CD14-positive monocyte (primary cell): ENCODE measurements around the gene KCNB1. TPM values are rescaled to one million over a fixed set of nuclear protein-coding genes. Genes with fewer than 3 reads are reported as not detected.

Experiments used
- DNase-seq, 3 donors: peaks; one replicate each; pipeline ENCODE4 v3.0.0-alpha.2; 2011 to 2022
- H2AFZ ChIP-seq: 2 replicates; pipeline ENCODE4 v1.6.0; 2012; ENCODE audit warnings: mild to moderate bottlenecking, low read depth, low read length, inconsistent platforms; ENCODE audit not compliant: insufficient read depth, poor library complexity, severe bottlenecking
- H3K27ac ChIP-seq, 2 donors: 1 replicate in 1 of 2; 2 replicates in 1 of 2; pipeline ENCODE4 v1.5.1; 2012 to 2013; ENCODE audit warnings: low read length in 2 of 2, control low read depth in 1 of 2, inconsistent platforms in 1 of 2, low read depth in 1 of 2, mild to moderate bottlenecking in 1 of 2
- H3K27me3 ChIP-seq, 2 donors: one replicate each; pipeline versions ENCODE4 v1.6.0 to v1.6.1; 2011 to 2013; ENCODE audit warnings: low read length in 2 of 2; ENCODE audit not compliant: control insufficient read depth in 2 of 2, insufficient read depth in 2 of 2
- H3K36me3 ChIP-seq, 2 donors: replicated peaks in 1 of 2; 1 replicate in 1 of 2; 2 replicates in 1 of 2; pipeline versions ENCODE4 v1.5.1 to v1.6.1; 2012 to 2013; ENCODE audit warnings: low read length in 2 of 2, control low read depth in 1 of 2, inconsistent platforms in 1 of 2, mild to moderate bottlenecking in 1 of 2; ENCODE audit not compliant: insufficient read depth in 2 of 2, control insufficient read depth in 1 of 2
- H3K4me1 ChIP-seq, 2 donors: 1 replicate in 1 of 2; 2 replicates in 1 of 2; pipeline versions ENCODE4 v1.5.1 to v1.6.1; 2012 to 2013; ENCODE audit warnings: low read length in 2 of 2, control low read depth in 1 of 2, inconsistent platforms in 1 of 2, mild to moderate bottlenecking in 1 of 2, moderate library complexity in 1 of 2; ENCODE audit not compliant: insufficient read depth in 2 of 2, control insufficient read depth in 1 of 2
- H3K4me2 ChIP-seq: replicated peaks from 2 replicates; pipeline ENCODE3; 2012; ENCODE audit warnings: low read length, moderate library complexity, mild to moderate bottlenecking; ENCODE audit not compliant: poor library complexity, severe bottlenecking; ENCODE audit errors: extremely low read depth
- H3K4me3 ChIP-seq, 3 experiments: fragments of 200-600 bp in 1 of 3; sonication (generic) in 1 of 3; replicated peaks in 1 of 3; 1 replicate in 2 of 3; 2 replicates in 1 of 3; pipeline ENCODE4 v1.5.1; 2011 to 2013; ENCODE audit warnings: low read length in 3 of 3, mild to moderate bottlenecking in 3 of 3, control low read depth in 2 of 3, low read depth in 2 of 3, inconsistent platforms in 1 of 3, moderate library complexity in 1 of 3
- H3K79me2 ChIP-seq: 2 replicates; pipeline ENCODE4 v1.6.0; 2012; ENCODE audit warnings: mild to moderate bottlenecking, control low read depth, inconsistent platforms, low read length, moderate library complexity; ENCODE audit not compliant: insufficient read depth
- H3K9ac ChIP-seq: 2 replicates; pipeline ENCODE4 v1.6.0; 2017; ENCODE audit warnings: low read length, mild to moderate bottlenecking; ENCODE audit not compliant: insufficient read depth, poor library complexity, severe bottlenecking
- H3K9me3 ChIP-seq, 2 donors: replicated peaks in 1 of 2; 1 replicate in 1 of 2; 2 replicates in 1 of 2; pipeline versions ENCODE4 v1.5.1 to v1.6.1; 2012 to 2013; ENCODE audit warnings: low read length in 2 of 2, control low read depth in 1 of 2; ENCODE audit not compliant: control insufficient read depth in 1 of 2, insufficient read depth in 1 of 2
- H4K20me1 ChIP-seq: 2 replicates; pipeline ENCODE4 v1.6.0; 2012; ENCODE audit warnings: mild to moderate bottlenecking, low read length, control low read depth, moderate library complexity; ENCODE audit not compliant: insufficient read depth
- H3K27ac Mint-ChIP-seq, 7 donors: one replicate each; pipeline ENCODE4 v1.8.0; 2020; ENCODE audit warnings: mild to moderate bottlenecking in 7 of 7, mixed read lengths in 7 of 7, moderate library complexity in 6 of 7, inconsistent platforms in 2 of 7
- H3K27me3 Mint-ChIP-seq, 3 donors: one replicate each; pipeline ENCODE4 v1.8.0; 2021 to 2022; ENCODE audit warnings: low read depth in 3 of 3, mild to moderate bottlenecking in 3 of 3, mixed read lengths in 3 of 3, moderate library complexity in 3 of 3, inconsistent platforms in 1 of 3
- H3K36me3 Mint-ChIP-seq, 2 donors: one replicate each; pipeline ENCODE4 v1.8.0; 2020; ENCODE audit warnings: mixed read lengths in 2 of 2, inconsistent platforms in 1 of 2, mild to moderate bottlenecking in 1 of 2
- H3K4me1 Mint-ChIP-seq: one replicate; pipeline ENCODE4 v1.8.0; 2020; ENCODE audit warnings: mild to moderate bottlenecking, mixed read lengths
- H3K4me3 Mint-ChIP-seq, 2 donors: one replicate each; pipeline ENCODE4 v1.8.0; 2020; ENCODE audit warnings: mild to moderate bottlenecking in 2 of 2, mixed read lengths in 2 of 2, moderate library complexity in 1 of 2
- H3K9me3 Mint-ChIP-seq, 7 donors: one replicate each; pipeline ENCODE4 v1.8.0; 2020 to 2022; ENCODE audit warnings: mixed read lengths in 7 of 7, mild to moderate bottlenecking in 6 of 7, moderate library complexity in 6 of 7, inconsistent platforms in 2 of 7
- WGBS: methylation state at CpG from one replicate; pipeline ENCODE4 v1.1.5; 2013; ENCODE audit warnings: missing lambda C conversion rate; ENCODE audit not compliant: insufficient coverage; 5-methylcytosine and 5-hydroxymethylcytosine counted together
- intact Hi-C, 2 donors: fragments of 100-400 bp; cut with micrococcal nuclease; formaldehyde crosslinking; loops; one replicate each; pipeline versions ENCODE4 v1.15.0 to v1.15.1; 2023
- polyA plus RNA-seq, 3 donors: library from polyadenylated mRNA; depleted of rRNA in 1 of 3; unstranded in 2 of 3; stranded (reverse) in 1 of 3; fragments of 300-500 nt in 2 of 3; fragments of >200 nt in 1 of 3; fragmentation: Illumina TruSeq in 2 of 3; gene quantifications; 1 replicate in 2 of 3; 2 replicates in 1 of 3; pipeline ENCODE4 v1.2.3, GENCODE V29; 2012 to 2021
- TF ChIP-seq, protein P1 (sequence below): fragments of 200-600 bp; IDR thresholded peaks from one replicate; pipeline ENCODE4 v1.8.0; 2022; ENCODE audit warnings: antibody characterized with exemption, mild to moderate bottlenecking

Gene KCNB1
- polyA plus RNA-seq, 3 donors, result not detected

DNA sequence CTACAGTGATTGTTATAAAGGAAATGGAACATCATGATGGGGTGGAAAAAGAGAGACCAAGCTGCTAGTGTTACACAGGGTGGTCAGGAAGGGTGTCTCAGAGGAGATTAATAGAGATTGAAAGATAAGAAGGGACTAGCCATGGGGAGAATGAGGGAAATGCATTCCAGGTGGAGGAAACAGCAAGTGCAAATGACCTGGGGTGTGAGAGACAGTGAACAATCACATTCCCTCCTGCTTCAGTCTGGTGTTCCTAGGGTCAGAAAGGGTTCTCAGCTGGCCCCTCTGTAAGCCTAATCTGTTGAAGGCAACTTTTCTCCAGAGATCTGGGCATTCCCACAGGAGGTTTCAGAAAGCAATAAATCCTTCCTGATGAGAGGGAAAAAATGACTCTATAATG is 3.6 kb upstream of the KCNB1 start:
- H3K36me3 Mint-ChIP-seq, result peaks cover 2 to 3% of the 10 kb centered on the region in 2 donors
- H3K4me3 Mint-ChIP-seq, result peak overlapping the region in 1 of 2 donors; percentile 88
- DNase-seq, result no peak
- Histone ChIP-seq H3K27ac (no peak overlapping the region), H3K4me3 (no peak overlapping the region), H2AFZ (no peak overlapping the region), H3K36me3 (no peaks in the 10 kb centered on the region), H4K20me1 (no peaks in the 10 kb centered on the region), H3K9ac (no peak overlapping the region), H3K79me2 (no peaks in the 10 kb centered on the region), H3K4me2 (no peak overlapping the region), H3K4me1 (no peaks in the 10 kb centered on the region), H3K9me3 (no peaks in the 10 kb centered on the region), H3K27me3 (peaks cover 59 to 62% of the 10 kb centered on the region in 2 donors)
- intact Hi-C loops, result no loop called here
- peaks cover 4% of the 10 kb centered on the region for H3K4me1 Mint-ChIP-seq
- H3K27ac Mint-ChIP-seq, result no peak overlapping the region
- peaks cover 0 to 16% (median 4%) of the 10 kb centered on the region in 7 donors for H3K9me3 Mint-ChIP-seq
- TF ChIP-seq, protein P1, sequence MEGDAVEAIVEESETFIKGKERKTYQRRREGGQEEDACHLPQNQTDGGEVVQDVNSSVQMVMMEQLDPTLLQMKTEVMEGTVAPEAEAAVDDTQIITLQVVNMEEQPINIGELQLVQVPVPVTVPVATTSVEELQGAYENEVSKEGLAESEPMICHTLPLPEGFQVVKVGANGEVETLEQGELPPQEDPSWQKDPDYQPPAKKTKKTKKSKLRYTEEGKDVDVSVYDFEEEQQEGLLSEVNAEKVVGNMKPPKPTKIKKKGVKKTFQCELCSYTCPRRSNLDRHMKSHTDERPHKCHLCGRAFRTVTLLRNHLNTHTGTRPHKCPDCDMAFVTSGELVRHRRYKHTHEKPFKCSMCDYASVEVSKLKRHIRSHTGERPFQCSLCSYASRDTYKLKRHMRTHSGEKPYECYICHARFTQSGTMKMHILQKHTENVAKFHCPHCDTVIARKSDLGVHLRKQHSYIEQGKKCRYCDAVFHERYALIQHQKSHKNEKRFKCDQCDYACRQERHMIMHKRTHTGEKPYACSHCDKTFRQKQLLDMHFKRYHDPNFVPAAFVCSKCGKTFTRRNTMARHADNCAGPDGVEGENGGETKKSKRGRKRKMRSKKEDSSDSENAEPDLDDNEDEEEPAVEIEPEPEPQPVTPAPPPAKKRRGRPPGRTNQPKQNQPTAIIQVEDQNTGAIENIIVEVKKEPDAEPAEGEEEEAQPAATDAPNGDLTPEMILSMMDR, result no peak
- peaks cover 51 to 70% (median 60%) of the 10 kb centered on the region in 3 donors for H3K27me3 Mint-ChIP-seq

DNA sequence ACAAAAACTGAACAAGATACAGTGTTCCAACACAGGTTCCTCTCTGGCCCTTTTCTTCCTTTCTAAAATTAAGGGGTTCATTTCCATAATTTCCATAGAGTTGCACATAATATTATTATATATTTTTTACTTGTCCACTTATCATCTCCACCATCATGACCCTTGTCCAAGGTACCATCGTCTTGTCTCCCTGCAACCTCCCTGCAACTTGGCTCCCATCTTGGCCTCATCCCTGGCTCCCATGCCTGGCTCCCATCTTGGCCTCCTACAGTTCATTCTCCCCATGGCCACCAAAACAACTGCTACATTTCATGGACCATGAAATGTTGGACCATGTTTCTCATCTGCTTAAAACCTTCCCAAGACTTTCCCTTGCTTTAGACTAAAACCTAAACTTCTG is 3.1 kb upstream of the KCNB1 start:
- no peaks in the 10 kb centered on the region for H3K9me3 ChIP-seq
- peaks cover 0 to 18% (median 4%) of the 10 kb centered on the region in 7 donors for H3K9me3 Mint-ChIP-seq
- no peaks in the 10 kb centered on the region for H3K79me2 ChIP-seq
- no peak overlapping the region for H3K27ac ChIP-seq
- peaks cover 57 to 65% of the 10 kb centered on the region in 2 donors for H3K27me3 ChIP-seq
- peaks cover 51 to 74% (median 65%) of the 10 kb centered on the region in 3 donors for H3K27me3 Mint-ChIP-seq
- no peaks in the 10 kb centered on the region for H3K4me1 ChIP-seq
- H4K20me1 ChIP-seq, result no peaks in the 10 kb centered on the region
- H3K9ac ChIP-seq, result no peak overlapping the region
- peaks cover 4% of the 10 kb centered on the region for H3K4me1 Mint-ChIP-seq
- no peak overlapping the region for H3K4me3 ChIP-seq
- H3K4me3 Mint-ChIP-seq, result peak overlapping the region in 1 of 2 donors; percentile 88
- no peak overlapping the region for H2AFZ ChIP-seq
- no peak for DNase-seq
- 77% methylated on average over 1 of the region's 1 CpG for WGBS
- intact Hi-C loops, result no loop called here
- TF ChIP-seq, protein P1, result no peak
- no peak overlapping the region for H3K4me2 ChIP-seq
- H3K27ac Mint-ChIP-seq, result no peak overlapping the region
- peaks cover 2 to 3% of the 10 kb centered on the region in 2 donors for H3K36me3 Mint-ChIP-seq
- H3K36me3 ChIP-seq, result no peaks in the 10 kb centered on the region
